ENCODE data around the gene FAM222B. TPM values are rescaled to one million over a fixed set of nuclear protein-coding genes. Genes with fewer than 3 reads are reported as not detected.

The FAM222B gene
- total and polyA plus RNA-seq, 9 of the 15 experiments (the other 6 are each of a cell fraction or from before 2014, with no cell fraction given) = 4.0 to 34.6 (median 7.5) TPM

DNA sequence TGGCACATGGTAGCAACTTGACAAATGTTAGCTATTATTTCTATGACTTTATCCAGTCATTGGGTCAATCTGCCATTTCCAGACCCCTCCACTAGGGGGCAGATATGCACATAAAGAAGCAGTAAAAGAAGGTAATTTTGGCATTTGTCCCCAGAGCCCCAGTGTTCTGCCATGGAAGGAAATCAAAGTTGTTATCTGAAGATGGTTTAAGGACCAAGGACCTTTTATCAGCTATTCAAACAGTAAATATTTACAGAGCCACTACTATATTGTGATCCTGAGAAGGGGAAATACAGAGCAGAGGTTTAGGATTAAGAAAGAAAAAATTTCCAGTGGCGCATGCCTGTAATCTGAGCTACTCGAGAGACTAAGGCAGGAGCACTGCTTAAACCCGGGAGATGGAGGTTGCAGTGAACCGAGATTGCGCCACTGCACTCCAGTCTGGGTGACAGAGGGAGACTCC, 78.8 kb downstream of the FAM222B start (continued):
- TF ChIP-seq, protein P1, sequence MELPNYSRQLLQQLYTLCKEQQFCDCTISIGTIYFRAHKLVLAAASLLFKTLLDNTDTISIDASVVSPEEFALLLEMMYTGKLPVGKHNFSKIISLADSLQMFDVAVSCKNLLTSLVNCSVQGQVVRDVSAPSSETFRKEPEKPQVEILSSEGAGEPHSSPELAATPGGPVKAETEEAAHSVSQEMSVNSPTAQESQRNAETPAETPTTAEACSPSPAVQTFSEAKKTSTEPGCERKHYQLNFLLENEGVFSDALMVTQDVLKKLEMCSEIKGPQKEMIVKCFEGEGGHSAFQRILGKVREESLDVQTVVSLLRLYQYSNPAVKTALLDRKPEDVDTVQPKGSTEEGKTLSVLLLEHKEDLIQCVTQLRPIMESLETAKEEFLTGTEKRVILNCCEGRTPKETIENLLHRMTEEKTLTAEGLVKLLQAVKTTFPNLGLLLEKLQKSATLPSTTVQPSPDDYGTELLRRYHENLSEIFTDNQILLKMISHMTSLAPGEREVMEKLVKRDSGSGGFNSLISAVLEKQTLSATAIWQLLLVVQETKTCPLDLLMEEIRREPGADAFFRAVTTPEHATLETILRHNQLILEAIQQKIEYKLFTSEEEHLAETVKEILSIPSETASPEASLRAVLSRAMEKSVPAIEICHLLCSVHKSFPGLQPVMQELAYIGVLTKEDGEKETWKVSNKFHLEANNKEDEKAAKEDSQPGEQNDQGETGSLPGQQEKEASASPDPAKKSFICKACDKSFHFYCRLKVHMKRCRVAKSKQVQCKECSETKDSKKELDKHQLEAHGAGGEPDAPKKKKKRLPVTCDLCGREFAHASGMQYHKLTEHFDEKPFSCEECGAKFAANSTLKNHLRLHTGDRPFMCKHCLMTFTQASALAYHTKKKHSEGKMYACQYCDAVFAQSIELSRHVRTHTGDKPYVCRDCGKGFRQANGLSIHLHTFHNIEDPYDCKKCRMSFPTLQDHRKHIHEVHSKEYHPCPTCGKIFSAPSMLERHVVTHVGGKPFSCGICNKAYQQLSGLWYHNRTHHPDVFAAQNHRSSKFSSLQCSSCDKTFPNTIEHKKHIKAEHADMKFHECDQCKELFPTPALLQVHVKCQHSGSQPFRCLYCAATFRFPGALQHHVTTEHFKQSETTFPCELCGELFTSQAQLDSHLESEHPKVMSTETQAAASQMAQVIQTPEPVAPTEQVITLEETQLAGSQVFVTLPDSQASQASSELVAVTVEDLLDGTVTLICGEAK (IDR thresholded peaks at IDR 0.05) = no peak
- TF ChIP-seq, protein P1 (CRISPR knock-in tag; IDR thresholded peaks at IDR 0.05) = no peak
- TF ChIP-seq, protein P2, sequence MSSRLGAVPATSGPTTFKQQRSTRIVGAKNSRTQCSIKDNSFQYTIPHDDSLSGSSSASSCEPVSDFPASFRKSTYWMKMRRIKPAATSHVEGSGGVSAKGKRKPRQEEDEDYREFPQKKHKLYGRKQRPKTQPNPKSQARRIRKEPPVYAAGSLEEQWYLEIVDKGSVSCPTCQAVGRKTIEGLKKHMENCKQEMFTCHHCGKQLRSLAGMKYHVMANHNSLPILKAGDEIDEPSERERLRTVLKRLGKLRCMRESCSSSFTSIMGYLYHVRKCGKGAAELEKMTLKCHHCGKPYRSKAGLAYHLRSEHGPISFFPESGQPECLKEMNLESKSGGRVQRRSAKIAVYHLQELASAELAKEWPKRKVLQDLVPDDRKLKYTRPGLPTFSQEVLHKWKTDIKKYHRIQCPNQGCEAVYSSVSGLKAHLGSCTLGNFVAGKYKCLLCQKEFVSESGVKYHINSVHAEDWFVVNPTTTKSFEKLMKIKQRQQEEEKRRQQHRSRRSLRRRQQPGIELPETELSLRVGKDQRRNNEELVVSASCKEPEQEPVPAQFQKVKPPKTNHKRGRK (tag; IDR thresholded peaks at IDR 0.05) = no peak
- TF ChIP-seq ZZZ3 (IDR thresholded peaks at IDR 0.05) (no peak), PHF20 (IDR thresholded peaks at IDR 0.05; ENCODE audit: partially characterized antibody) (no peak), RBM34 (IDR thresholded peaks at IDR 0.05; ENCODE audit: borderline replicate concordance, insufficient read depth, low read length) (no peak), PYGO2 (tag; IDR thresholded peaks at IDR 0.05) (no peak), MAFF (IDR thresholded peaks at IDR 0.05; ENCODE audit: low read length) (no peak), LCOR (CRISPR knock-in tag; IDR thresholded peaks at IDR 0.05) (peak; percentile 58; the same call in 1 of the 2 replicates), NR2C2 (CRISPR knock-in tag; IDR thresholded peaks at IDR 0.05) (no peak), NR2C2 (tag; IDR thresholded peaks at IDR 0.05) (no peak), ILK (tag; IDR thresholded peaks at IDR 0.05; ENCODE audit: borderline replicate concordance, low read depth) (no peak)
- TF ChIP-seq, protein P3, sequence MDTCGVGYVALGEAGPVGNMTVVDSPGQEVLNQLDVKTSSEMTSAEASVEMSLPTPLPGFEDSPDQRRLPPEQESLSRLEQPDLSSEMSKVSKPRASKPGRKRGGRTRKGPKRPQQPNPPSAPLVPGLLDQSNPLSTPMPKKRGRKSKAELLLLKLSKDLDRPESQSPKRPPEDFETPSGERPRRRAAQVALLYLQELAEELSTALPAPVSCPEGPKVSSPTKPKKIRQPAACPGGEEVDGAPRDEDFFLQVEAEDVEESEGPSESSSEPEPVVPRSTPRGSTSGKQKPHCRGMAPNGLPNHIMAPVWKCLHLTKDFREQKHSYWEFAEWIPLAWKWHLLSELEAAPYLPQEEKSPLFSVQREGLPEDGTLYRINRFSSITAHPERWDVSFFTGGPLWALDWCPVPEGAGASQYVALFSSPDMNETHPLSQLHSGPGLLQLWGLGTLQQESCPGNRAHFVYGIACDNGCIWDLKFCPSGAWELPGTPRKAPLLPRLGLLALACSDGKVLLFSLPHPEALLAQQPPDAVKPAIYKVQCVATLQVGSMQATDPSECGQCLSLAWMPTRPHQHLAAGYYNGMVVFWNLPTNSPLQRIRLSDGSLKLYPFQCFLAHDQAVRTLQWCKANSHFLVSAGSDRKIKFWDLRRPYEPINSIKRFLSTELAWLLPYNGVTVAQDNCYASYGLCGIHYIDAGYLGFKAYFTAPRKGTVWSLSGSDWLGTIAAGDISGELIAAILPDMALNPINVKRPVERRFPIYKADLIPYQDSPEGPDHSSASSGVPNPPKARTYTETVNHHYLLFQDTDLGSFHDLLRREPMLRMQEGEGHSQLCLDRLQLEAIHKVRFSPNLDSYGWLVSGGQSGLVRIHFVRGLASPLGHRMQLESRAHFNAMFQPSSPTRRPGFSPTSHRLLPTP (IDR thresholded peaks at IDR 0.05; ENCODE audit: borderline replicate concordance, extremely low read depth, insufficient read length) = no peak
- TF ChIP-seq, protein P4, sequence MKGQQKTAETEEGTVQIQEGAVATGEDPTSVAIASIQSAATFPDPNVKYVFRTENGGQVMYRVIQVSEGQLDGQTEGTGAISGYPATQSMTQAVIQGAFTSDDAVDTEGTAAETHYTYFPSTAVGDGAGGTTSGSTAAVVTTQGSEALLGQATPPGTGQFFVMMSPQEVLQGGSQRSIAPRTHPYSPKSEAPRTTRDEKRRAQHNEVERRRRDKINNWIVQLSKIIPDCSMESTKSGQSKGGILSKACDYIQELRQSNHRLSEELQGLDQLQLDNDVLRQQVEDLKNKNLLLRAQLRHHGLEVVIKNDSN (CRISPR knock-in tag; IDR thresholded peaks at IDR 0.05) = no peak

All from K562 (cell line).